Colonic mucosa (tissue), 4 donors: ENCODE data around the gene SPCS3. TPM values are rescaled to one million over a fixed set of nuclear protein-coding genes. Genes with fewer than 3 reads are reported as not detected.
"Not testable (repeated sequence)": the region's sequence is repeated elsewhere in the genome, so short reads cannot be mapped to it uniquely, and the experiment has no call there.

Experiments used
- DNase-seq: peaks from one replicate; pipeline ENCODE4 v3.0.0-alpha.2; 2020
- H3K27ac ChIP-seq: fragments of 200-600 bp; one replicate; pipeline ENCODE4 v1.8.0; 2021
- H3K27me3 ChIP-seq: fragments of 200-600 bp; one replicate; pipeline ENCODE4 v1.8.0; 2021
- H3K36me3 ChIP-seq: fragments of 200-600 bp; one replicate; pipeline ENCODE4 v1.8.0; 2021
- H3K4me1 ChIP-seq: fragments of 200-600 bp; one replicate; pipeline ENCODE4 v1.8.0; 2021; ENCODE audit warnings: mild to moderate bottlenecking
- H3K4me3 ChIP-seq: fragments of 200-600 bp; one replicate; pipeline ENCODE4 v1.8.0; 2021
- H3K9ac ChIP-seq, 2 donors: one replicate each; pipeline ENCODE4 v1.7.0; 2013; ENCODE audit warnings: control low read depth in 2 of 2, low read depth in 2 of 2, low read length in 2 of 2
- H3K9me3 ChIP-seq: fragments of 200-600 bp; one replicate; pipeline ENCODE4 v1.8.0; 2021
- intact Hi-C: fragments of 100-400 bp; cut with DNase I; formaldehyde crosslinking; loops from one replicate; pipeline ENCODE4 v1.14.1; 2022
- total RNA-seq, 2 donors: library from RNA; stranded (reverse); fragmentation: NEBNext Ultra II Directional in 1 of 2; extraction: Animal tissue kit (Norgen Biotek cat#: 25700) in 1 of 2; gene quantifications; one replicate each; pipeline ENCODE4 v1.2.1, GENCODE V29; 2021
- TF ChIP-seq, protein P1 (sequence below): fragments of 200-600 bp; IDR thresholded peaks from one replicate; pipeline ENCODE4 v1.8.0; 2022; ENCODE audit warnings: antibody characterized with exemption, mild to moderate bottlenecking
- donor health status: healthy.
- donor health status: DM: no; HTN: no; CAD: no.
- donor health status: DM: no; HTN: no; CAD: no.

Gene SPCS3
- total RNA-seq, 2 donors from 2014 or later = 116 to 147 TPM

GRCh38 chr4:176321589-176321988, 1.8 kb downstream of the SPCS3 start:
- Histone ChIP-seq H3K27ac (peak overlapping the region; percentile 99), H3K4me3 (peak overlapping the region; percentile 76), H3K27me3 (no peaks in the 10 kb centered on the region), H3K4me1 (peaks cover 3% of the 10 kb centered on the region), H3K9me3 (no peaks in the 10 kb centered on the region), H3K9ac (no peak overlapping the region), H3K36me3 (no peaks in the 10 kb centered on the region)
- intact Hi-C loops = loop anchor here (10.0 kb wide), 1 partner anchor 127 kb away; the partner anchor contains the start of gene SPATA4
- DNase-seq = no peak
- TF ChIP-seq, protein P1, sequence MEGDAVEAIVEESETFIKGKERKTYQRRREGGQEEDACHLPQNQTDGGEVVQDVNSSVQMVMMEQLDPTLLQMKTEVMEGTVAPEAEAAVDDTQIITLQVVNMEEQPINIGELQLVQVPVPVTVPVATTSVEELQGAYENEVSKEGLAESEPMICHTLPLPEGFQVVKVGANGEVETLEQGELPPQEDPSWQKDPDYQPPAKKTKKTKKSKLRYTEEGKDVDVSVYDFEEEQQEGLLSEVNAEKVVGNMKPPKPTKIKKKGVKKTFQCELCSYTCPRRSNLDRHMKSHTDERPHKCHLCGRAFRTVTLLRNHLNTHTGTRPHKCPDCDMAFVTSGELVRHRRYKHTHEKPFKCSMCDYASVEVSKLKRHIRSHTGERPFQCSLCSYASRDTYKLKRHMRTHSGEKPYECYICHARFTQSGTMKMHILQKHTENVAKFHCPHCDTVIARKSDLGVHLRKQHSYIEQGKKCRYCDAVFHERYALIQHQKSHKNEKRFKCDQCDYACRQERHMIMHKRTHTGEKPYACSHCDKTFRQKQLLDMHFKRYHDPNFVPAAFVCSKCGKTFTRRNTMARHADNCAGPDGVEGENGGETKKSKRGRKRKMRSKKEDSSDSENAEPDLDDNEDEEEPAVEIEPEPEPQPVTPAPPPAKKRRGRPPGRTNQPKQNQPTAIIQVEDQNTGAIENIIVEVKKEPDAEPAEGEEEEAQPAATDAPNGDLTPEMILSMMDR = no peak

GRCh38 chr4:176323511-176324160, 3.9 kb downstream of the SPCS3 start:
- no peak overlapping the region for H3K9ac ChIP-seq
- no peak overlapping the region for H3K4me3 ChIP-seq
- H3K4me1 ChIP-seq = peaks cover 3% of the 10 kb centered on the region
- H3K36me3 ChIP-seq = no peaks in the 10 kb centered on the region
- H3K27ac ChIP-seq = no peak overlapping the region
- H3K27me3 ChIP-seq = no peaks in the 10 kb centered on the region
- no peaks in the 10 kb centered on the region for H3K9me3 ChIP-seq
- intact Hi-C loops = loop anchor here (10.0 kb wide), 1 partner anchor 129 kb away; the partner anchor contains the start of gene SPATA4
- no peak for DNase-seq
- TF ChIP-seq, protein P1 = no peak

DNA sequence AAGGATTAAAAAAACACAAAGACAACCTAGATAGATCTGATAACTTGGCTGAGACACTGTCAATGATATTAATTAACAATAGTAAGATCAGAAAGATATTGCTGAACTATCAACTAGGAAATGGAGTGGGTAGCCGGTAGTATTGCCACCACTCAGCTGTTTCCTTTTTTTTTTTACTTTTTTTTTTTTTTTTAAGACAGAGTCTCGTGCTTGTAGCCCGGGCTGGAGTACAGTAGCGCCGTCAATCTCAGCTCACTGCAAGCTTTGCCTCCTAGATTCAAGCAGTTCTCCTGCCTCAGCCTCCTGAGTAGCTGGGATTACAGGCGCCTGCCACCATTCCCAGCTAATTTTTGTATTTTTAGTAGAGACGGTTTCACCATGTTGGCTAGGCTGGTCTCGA, 5.1 kb downstream of the SPCS3 start:
- H3K4me3 ChIP-seq, H3K9ac ChIP-seq, H3K9me3 ChIP-seq, H3K4me1 ChIP-seq, H3K27me3 ChIP-seq, H3K27ac ChIP-seq, H3K36me3 ChIP-seq, DNase-seq: not testable (repeated sequence)
- intact Hi-C loops = loop anchor here (10.0 kb wide), 1 partner anchor 130 kb away; the partner anchor contains the start of gene SPATA4

DNA sequence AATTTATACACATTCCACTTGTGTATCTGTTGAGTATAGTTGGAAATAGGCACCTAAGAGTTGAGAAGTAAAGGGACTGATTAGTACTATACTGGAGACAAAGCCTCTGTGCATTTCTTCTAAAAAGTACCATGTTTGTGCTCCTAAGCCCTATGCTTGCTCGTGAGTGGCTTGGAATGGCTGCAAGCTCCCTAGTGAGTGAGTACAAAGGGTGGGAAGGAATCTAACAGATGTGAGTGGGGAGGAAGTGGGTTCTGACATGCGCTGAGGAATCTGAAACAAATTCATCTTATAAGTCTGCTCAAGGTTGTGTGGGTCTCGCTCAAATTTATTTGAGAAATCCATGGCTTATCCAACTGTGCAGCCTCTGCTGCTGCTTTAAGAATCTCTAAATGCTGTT, 13.3 kb downstream of the SPCS3 start:
- no peak overlapping the region for H3K4me3 ChIP-seq
- H3K27me3 ChIP-seq = no peaks in the 10 kb centered on the region
- H3K4me1 ChIP-seq = no peaks in the 10 kb centered on the region
- no peak for DNase-seq
- TF ChIP-seq, protein P1 = no peak
- no peak overlapping the region for H3K27ac ChIP-seq
- intact Hi-C loops = no loop called here
- H3K36me3 ChIP-seq = no peaks in the 10 kb centered on the region
- no peaks in the 10 kb centered on the region for H3K9me3 ChIP-seq
- no peak overlapping the region for H3K9ac ChIP-seq

DNA sequence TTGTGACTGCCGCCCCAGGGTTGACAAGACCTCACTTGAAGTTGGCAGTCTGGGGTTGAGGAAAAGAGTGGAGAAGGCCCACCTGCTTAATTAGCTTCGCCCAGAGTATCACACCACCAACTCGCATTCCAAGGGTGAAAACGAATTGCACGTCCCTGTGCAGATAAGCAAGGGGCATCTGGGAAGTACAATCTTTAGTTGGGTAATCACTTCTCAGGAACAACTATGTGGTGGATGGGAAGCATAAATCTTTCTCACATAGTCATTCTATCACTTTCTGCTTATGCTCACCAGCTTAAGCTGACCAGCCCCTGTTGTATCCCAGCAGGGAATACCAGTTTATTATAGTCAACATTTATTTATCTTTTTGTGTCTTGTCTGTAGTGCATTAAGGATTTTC, 14.3 kb downstream of the SPCS3 start:
- TF ChIP-seq, protein P1 = no peak
- Histone ChIP-seq H3K9ac (no peak overlapping the region), H3K27ac (no peak overlapping the region), H3K4me1 (no peaks in the 10 kb centered on the region), H3K36me3 (no peaks in the 10 kb centered on the region), H3K4me3 (no peak overlapping the region), H3K9me3 (no peaks in the 10 kb centered on the region), H3K27me3 (no peaks in the 10 kb centered on the region)
- intact Hi-C loops = no loop called here
- no peak for DNase-seq

DNA sequence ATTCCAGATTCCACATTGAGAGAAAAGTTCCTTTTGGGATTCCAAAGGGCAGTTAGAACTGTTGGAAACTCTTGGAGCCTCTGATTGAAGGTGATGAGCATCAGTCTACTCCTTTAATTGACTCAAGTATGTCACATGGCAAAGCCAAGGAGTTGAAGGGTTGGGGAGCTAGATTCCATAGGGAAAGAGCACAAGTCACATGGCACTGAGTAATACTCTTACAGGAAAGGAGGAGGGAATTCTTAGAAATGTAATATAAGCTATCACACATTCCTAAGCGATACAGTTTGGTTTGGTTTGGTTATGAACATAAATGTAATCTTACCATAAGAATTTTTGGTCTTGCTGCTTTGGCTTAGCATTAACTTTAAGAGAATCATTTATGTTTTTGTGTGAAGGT, 15.7 kb downstream of the SPCS3 start:
- no peaks in the 10 kb centered on the region for H3K36me3 ChIP-seq
- TF ChIP-seq, protein P1 = no peak
- H3K4me1 ChIP-seq = no peaks in the 10 kb centered on the region
- no peak overlapping the region for H3K9ac ChIP-seq
- no peak overlapping the region for H3K27ac ChIP-seq
- no peaks in the 10 kb centered on the region for H3K27me3 ChIP-seq
- intact Hi-C loops = no loop called here
- H3K9me3 ChIP-seq = no peaks in the 10 kb centered on the region
- DNase-seq = no peak
- H3K4me3 ChIP-seq = no peak overlapping the region
